ENCODE data around the gene CAMTA1. TPM values are rescaled to one million over a fixed set of nuclear protein-coding genes. Genes with fewer than 3 reads are reported as not detected.
A peak's percentile ranks its signal among the peaks of the same experiment; 100 is the strongest.

CAMTA1 gene
- total RNA-seq, 1 donor from 2014 or later, result 109 TPM

DNA sequence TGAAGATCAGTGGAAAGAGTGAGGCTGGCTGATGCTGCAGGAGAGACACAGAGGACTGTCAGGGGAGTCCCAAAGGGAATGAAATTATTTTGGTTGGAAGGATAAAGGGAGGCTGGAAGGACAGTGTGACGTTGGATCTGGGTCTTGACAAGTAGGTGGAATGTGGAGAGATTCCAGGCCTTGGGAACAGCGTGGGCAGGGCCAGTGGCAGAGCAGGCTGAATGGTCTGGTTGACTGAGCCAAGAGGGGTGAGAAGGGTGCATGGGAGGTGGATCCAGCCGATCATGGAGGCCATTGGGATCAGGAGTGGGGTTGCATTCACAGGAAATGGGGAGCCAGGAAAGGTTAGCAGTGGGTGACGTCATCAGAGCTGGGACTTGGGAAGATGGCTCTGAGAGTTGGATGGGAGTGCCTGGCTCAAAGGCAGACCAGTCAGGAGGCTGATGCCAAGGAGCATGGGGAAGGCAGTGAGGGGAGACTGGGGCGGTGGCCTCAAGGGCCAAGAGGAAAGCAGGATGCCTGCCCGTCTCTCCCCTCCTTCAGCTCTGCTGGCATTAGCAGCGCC lies 839.6 kb downstream of the CAMTA1 start:
- Mint-ChIP-seq H3K36me3 (ENCODE audit: low read depth) (no peaks in the 10 kb centered on the region), H3K27ac (ENCODE audit: unreplicated experiment) (no peak overlapping the region), H3K27me3 (ENCODE audit: low read depth) (peaks cover 36% of the 10 kb centered on the region), H3K4me3 (no peak overlapping the region), H3K4me1 (peaks cover 5% of the 10 kb centered on the region), H3K9me3 (no peaks in the 10 kb centered on the region)
- DNase-seq (ENCODE audit: low read depth, low spot score), result no peak
- TF ChIP-seq, protein P1, sequence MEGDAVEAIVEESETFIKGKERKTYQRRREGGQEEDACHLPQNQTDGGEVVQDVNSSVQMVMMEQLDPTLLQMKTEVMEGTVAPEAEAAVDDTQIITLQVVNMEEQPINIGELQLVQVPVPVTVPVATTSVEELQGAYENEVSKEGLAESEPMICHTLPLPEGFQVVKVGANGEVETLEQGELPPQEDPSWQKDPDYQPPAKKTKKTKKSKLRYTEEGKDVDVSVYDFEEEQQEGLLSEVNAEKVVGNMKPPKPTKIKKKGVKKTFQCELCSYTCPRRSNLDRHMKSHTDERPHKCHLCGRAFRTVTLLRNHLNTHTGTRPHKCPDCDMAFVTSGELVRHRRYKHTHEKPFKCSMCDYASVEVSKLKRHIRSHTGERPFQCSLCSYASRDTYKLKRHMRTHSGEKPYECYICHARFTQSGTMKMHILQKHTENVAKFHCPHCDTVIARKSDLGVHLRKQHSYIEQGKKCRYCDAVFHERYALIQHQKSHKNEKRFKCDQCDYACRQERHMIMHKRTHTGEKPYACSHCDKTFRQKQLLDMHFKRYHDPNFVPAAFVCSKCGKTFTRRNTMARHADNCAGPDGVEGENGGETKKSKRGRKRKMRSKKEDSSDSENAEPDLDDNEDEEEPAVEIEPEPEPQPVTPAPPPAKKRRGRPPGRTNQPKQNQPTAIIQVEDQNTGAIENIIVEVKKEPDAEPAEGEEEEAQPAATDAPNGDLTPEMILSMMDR (conservative IDR thresholded peaks at IDR 0.05), result no peak

DNA sequence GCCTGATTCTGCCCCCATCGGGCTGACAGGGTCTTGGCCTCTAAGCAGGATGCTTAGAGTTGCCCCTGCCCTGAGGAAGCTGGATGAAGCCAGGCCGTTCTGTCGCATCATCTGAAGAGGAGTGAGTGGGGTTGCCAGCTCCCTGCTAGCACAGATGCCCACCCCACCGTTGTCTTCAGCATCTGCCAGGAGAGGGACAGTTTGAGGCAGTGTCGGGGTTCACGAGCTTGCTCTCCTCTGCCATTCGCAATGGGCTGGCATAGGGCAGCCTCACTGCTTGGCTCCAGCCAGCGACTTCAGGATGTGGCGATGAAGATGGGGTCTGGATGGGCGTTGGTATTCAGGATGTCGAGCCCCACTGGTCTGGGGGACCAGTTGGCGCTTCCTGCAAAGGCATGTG lies 840.1 kb downstream of the CAMTA1 start:
- H3K27me3 Mint-ChIP-seq (ENCODE audit: low read depth), result peaks cover 36% of the 10 kb centered on the region
- TF ChIP-seq, protein P1 (conservative IDR thresholded peaks at IDR 0.05), result no peak
- peaks cover 5% of the 10 kb centered on the region for H3K4me1 Mint-ChIP-seq

GRCh38 chr1:7628273-7628672 lies 843.0 kb downstream of the CAMTA1 start:
- TF ChIP-seq, protein P1 (conservative IDR thresholded peaks at IDR 0.05), result no peak
- H3K36me3 Mint-ChIP-seq (ENCODE audit: low read depth), result no peaks in the 10 kb centered on the region
- peaks cover 33% of the 10 kb centered on the region for H3K27me3 Mint-ChIP-seq (ENCODE audit: low read depth)
- no peaks in the 10 kb centered on the region for H3K9me3 Mint-ChIP-seq
- no peak overlapping the region for H3K27ac Mint-ChIP-seq (ENCODE audit: unreplicated experiment)
- no peak for DNase-seq (ENCODE audit: low read depth, low spot score)
- no peaks in the 10 kb centered on the region for H3K4me1 Mint-ChIP-seq
- H3K4me3 Mint-ChIP-seq, result no peak overlapping the region

More for the DNA sequence above, 840.1 kb downstream of the CAMTA1 start:
- H3K27ac Mint-ChIP-seq (ENCODE audit: unreplicated experiment), result peak overlapping the region; percentile 50
- no peaks in the 10 kb centered on the region for H3K36me3 Mint-ChIP-seq (ENCODE audit: low read depth)
- DNase-seq (ENCODE audit: low read depth, low spot score), result no peak
- no peaks in the 10 kb centered on the region for H3K9me3 Mint-ChIP-seq
- no peak overlapping the region for H3K4me3 Mint-ChIP-seq

GRCh38 chr1:7629011-7629410 lies 843.8 kb downstream of the CAMTA1 start:
- TF ChIP-seq, protein P1 (conservative IDR thresholded peaks at IDR 0.05), result no peak
- Mint-ChIP-seq H3K4me3 (no peak overlapping the region), H3K27ac (ENCODE audit: unreplicated experiment) (no peak overlapping the region), H3K27me3 (ENCODE audit: low read depth) (peaks cover 33% of the 10 kb centered on the region), H3K9me3 (no peaks in the 10 kb centered on the region), H3K4me1 (no peaks in the 10 kb centered on the region), H3K36me3 (ENCODE audit: low read depth) (no peaks in the 10 kb centered on the region)
- no peak for DNase-seq (ENCODE audit: low read depth, low spot score)

- H3K4me1 Mint-ChIP-seq, result no peaks in the 10 kb centered on the region
- H3K27me3 Mint-ChIP-seq (ENCODE audit: low read depth), result peaks cover 32% of the 10 kb centered on the region
- no peak overlapping the region for H3K27ac Mint-ChIP-seq (ENCODE audit: unreplicated experiment)
- TF ChIP-seq, protein P1 (conservative IDR thresholded peaks at IDR 0.05), result no peak
- H3K9me3 Mint-ChIP-seq, result no peaks in the 10 kb centered on the region
- DNase-seq (ENCODE audit: low read depth, low spot score), result no peak
- no peaks in the 10 kb centered on the region for H3K36me3 Mint-ChIP-seq (ENCODE audit: low read depth)
- H3K4me3 Mint-ChIP-seq, result no peak overlapping the region
Observed at GRCh38 chr1:7629465-7630195, 844.4 kb downstream of the CAMTA1 start.

All from neural crest cell (in vitro differentiated cells).